Medulla oblongata (tissue), 1 donor: ENCODE measurements around the gene DGCR2.

Experiments used
- DNase-seq: peaks from one replicate; pipeline ENCODE4 v3.0.0-alpha.2; 2015; ENCODE audit errors: extremely low spot score

Gene DGCR2

GRCh38 chr22:19147195-19147780 is 25.1 kb upstream of the DGCR2 start:
- no peak for DNase-seq

GRCh38 chr22:19146215-19146968 is 24.2 kb upstream of the DGCR2 start:
- no peak for DNase-seq

GRCh38 chr22:19143967-19144400 is 21.8 kb upstream of the DGCR2 start:
- DNase-seq: no peak

- DNase-seq: no peak
These were observed 21.0 kb upstream of the DGCR2 start for GRCh38 chr22:19143212-19143611.

- DNase-seq: no peak
These were observed 20.2 kb upstream of the DGCR2 start for GRCh38 chr22:19142394-19142793.

DNA sequence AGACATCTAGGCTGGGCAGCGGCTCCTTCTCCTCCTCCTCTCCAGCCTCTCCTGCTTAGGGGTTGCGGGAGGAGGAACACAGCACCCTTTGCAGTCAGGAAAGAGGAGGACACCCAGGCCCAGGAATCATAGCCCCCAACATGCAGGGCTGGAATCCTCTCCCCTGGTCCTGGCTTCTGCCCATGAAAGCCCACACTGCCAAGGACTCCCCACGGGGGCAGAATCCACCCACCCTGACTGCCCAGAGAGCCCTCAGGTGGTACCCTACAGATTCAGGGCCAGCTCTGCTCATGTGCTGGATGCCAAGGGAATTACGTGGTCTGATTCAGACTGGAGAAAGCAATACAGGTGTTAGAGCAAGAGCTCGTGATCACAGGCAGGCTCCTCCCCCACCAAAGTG is 17.8 kb upstream of the DGCR2 start:
- no peak for DNase-seq

DNA sequence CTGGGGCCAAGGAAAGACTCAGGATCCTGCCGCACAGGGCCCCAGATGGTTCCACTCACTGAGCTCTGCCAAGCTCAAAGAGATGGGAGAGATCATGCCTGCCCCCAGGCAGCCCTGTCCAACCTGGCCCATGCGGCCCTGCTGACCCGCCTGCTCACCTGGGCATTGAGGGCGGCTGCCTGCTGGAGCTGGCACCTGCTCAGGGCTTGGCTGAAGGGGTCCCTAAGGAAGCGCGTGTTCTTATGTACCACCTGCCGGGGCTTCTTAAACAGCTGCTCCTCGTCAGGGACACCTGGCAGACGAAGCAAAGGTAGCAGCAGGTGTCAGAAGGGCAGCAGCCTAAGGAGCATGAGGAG is 16.8 kb upstream of the DGCR2 start:
- no peak for DNase-seq

- no peak for DNase-seq
These were observed 16.2 kb upstream of the DGCR2 start for GRCh38 chr22:19138217-19139000.

- DNase-seq: no peak
These were observed 15.4 kb upstream of the DGCR2 start for GRCh38 chr22:19137384-19138216.

DNA sequence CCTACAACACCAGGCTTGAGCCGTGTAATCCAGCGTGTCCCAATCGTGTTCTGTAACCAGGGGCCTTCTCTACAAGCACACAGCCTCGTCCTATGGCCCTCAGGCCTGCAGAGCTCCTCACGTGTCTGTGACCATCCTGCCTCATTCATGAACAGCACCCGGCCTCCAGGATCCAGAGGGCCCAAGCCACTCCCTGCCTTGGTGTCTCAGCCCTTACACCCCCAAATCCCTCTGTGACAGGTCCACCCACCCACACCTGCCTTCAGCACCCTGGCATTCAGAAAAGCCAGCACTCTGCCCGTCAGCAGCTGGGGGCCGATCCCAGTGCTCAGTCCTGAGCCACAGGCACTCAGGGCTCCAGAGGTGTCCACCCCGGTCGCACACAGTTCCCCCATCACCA is 14.7 kb upstream of the DGCR2 start:
- no peak for DNase-seq

DNA sequence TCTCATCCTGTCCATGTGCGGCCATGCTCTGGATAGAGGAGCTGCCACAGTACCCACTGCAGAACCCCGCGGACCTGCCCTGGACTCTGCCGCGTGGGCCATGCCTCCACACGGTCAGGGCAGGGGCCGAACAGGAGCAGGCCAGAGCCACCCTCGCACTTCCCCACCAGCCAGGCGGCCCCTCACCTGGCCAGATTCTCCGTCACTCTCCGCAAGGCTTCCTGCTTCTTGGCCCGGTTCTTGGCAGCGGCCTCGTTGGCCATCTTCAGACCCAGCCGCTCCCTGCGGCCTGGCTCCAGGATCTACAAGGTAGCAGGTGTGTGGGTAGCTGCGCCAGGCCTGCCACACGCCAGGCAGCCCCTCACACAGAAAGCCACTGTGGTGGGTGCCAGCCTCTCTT is 12.7 kb upstream of the DGCR2 start:
- no peak for DNase-seq

DNA sequence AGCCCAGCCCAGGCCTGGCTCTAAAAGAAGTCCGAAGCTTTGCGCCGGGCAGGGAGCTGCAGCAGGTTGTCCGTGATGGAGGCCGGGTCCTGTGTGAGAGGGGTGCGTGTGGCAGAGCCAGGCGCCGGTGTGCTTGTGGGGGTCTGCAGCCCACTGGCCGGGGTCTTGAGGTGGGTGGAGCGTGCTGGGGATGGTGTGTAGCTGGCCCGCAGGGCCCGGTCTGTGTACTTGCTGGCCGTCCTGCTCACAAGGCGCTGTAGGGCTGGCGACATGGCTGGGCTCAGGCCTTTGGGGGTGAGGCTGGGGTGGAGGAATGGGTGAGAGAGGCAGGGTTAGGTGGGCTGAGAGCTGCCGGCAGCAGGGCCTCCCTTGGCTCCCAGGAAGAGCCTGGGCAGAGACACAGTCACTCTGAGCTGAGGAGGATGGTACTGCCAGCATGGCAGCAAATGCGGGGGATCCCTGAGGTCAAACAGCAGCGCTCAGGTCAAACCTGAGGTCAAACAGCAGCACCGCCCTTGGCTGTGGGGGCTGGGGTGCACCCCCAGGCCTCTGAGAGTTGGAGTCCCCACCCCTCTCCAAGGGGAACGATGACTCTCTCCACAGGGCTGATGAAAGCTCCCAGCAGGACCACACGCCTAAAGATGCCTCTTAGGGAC is 12.1 kb upstream of the DGCR2 start:
- no peak for DNase-seq

GRCh38 chr22:19133561-19133960 is 11.3 kb upstream of the DGCR2 start:
- no peak for DNase-seq

- no peak for DNase-seq
These were observed 10.6 kb upstream of the DGCR2 start for GRCh38 chr22:19132693-19133400.

GRCh38 chr22:19132153-19132552 is 9.9 kb upstream of the DGCR2 start:
- no peak for DNase-seq

- DNase-seq: no peak
These were observed 9.4 kb upstream of the DGCR2 start for GRCh38 chr22:19131685-19132015.

- DNase-seq: peak; percentile 54
These were observed 8.9 kb upstream of the DGCR2 start, which contains the start of gene TSSK2 for GRCh38 chr22:19130959-19131684. TSS of gene TSSK2 (plus strand) at chr22:19131308. CDS start at chr22:19131400, 92 bp downstream.

DNA sequence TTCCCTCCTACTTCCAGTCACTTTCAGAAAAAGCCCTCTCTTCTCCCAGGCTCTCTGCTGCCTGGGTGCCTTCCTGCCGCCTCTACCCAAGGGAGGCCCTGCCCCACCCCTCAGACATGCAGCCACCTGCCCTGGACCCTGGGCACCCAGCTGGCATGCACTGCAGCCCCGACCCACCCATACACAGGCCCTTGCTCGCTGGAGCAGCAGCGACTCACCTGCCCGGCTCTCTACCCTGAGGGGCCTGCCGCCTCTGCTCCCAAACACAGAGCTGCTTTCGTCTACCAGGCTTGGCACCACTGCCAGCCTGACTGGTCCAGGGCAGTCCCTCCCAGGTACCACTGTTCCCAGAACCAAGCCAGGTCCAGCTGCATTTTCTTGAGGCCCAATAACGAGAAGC is 7.7 kb upstream of the DGCR2 start:
- no peak for DNase-seq

- DNase-seq: no peak
These were observed 6.9 kb upstream of the DGCR2 start for GRCh38 chr22:19128946-19129727.
